Upper lobe of left lung (tissue), 4 donors: ENCODE results near the gene GOLGA8N.

ENCODE experiments used
- CTCF ChIP-seq, 6 experiments: fragments of 450-650 bp in 4 of 6; fragments of 200-600 bp in 2 of 6; sonication (generic) in 2 of 6; IDR thresholded peaks; one replicate each; pipeline ENCODE4 v1.5.1; 2016 to 2019; ENCODE audit warnings: antibody characterized with exemption in 6 of 6
- EP300 ChIP-seq, 4 donors: sonication (generic); formaldehyde crosslinking; IDR thresholded peaks; one replicate each; pipeline ENCODE4 v1.5.1; 2017; ENCODE audit warnings: antibody characterized with exemption in 4 of 4, control low read depth in 2 of 4
- POLR2A ChIP-seq, 4 donors: fragments of 450-650 bp; IDR thresholded peaks; one replicate each; pipeline ENCODE4 v1.5.1; 2016 to 2017; ENCODE audit warnings: antibody characterized with exemption in 4 of 4, mild to moderate bottlenecking in 2 of 4
- POLR2AphosphoS5 ChIP-seq, 2 donors: sonication (generic); formaldehyde crosslinking; IDR thresholded peaks; one replicate each; pipeline ENCODE4 v1.5.1; 2017; ENCODE audit warnings: antibody characterized with exemption in 2 of 2

DNA sequence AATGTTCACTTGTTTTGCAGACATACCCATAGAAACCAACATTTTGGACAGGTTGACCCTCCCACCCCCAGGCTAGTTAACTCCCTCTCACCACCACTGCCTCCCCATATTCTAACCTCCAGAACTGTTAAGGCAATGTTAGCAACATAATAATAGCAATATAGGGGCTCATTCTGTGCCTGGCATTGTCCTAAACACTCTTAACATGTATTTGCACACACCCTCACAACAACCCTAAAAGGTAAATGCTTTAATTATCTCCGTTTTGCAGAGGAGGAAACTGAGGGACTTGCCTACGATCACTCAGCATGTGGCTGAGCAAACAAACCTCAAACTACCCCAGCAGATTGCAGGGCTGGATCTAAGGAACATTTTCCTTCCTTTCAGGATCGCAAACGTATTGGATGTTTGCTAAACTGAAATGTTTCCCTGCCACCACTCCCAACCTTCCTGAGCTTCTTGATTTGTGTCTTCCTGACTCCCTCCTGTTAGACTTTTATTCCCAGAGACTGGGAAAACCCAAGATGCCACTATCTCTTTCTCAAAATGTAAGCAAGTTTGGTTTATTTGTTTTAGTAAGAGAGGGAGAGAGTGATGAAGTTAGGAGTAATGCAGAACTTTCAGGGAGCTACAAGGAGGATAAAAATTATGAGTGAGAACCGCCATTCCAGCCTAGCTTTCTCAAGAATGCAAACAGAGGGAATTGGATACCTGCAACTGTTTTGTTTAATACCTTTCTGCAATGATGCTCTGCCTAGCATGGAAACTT, 49.6 kb downstream of the GOLGA8N start:
- TF ChIP-seq POLR2AphosphoS5 (IDR thresholded peaks at IDR 0.05) (no peak), POLR2A (IDR thresholded peaks at IDR 0.05) (no peak), CTCF (IDR thresholded peaks at IDR 0.05) (no peak), EP300 (IDR thresholded peaks at IDR 0.05) (no peak)
